ENCODE results near the gene RAD51. TPM values are rescaled to one million over a fixed set of nuclear protein-coding genes. Genes with fewer than 3 reads are reported as not detected.

Gene RAD51
- total RNA-seq, 4 donors from 2014 or later, result 0.64 to 2.2 (median 1.1) TPM

GRCh38 chr15:40706121-40706520, 11.1 kb downstream of the RAD51 start:
- H3K27ac ChIP-seq, result no peak overlapping the region
- H3K9me3 ChIP-seq, result no peaks in the 10 kb centered on the region
- WGBS, result 85% methylated on average over 2 of the region's 2 CpGs
- no peaks in the 10 kb centered on the region for H3K4me1 ChIP-seq
- no peak overlapping the region for H3K4me3 ChIP-seq
- TF ChIP-seq CTCF (IDR thresholded peaks at IDR 0.05) (no peak), POLR2A (IDR thresholded peaks at IDR 0.05) (no peak), POLR2AphosphoS5 (IDR thresholded peaks at IDR 0.05) (no peak), EP300 (IDR thresholded peaks at IDR 0.05) (no peak)
- no peaks in the 10 kb centered on the region for H3K36me3 ChIP-seq
- H3K27me3 ChIP-seq, result no peaks in the 10 kb centered on the region
- DNase-seq (ENCODE audit: low spot score in 2 of 2), result no peak

GRCh38 chr15:40714144-40714543, 19.2 kb downstream of the RAD51 start:
- DNase-seq (ENCODE audit: low spot score in 2 of 2), result no peak
- Histone ChIP-seq H3K36me3 (no peaks in the 10 kb centered on the region), H3K27me3 (no peaks in the 10 kb centered on the region), H3K27ac (no peak overlapping the region), H3K4me1 (no peaks in the 10 kb centered on the region), H3K4me3 (no peak overlapping the region), H3K9me3 (no peaks in the 10 kb centered on the region)
- WGBS, result 79% methylated on average over 2 of the region's 2 CpGs
- TF ChIP-seq POLR2A (IDR thresholded peaks at IDR 0.05) (no peak), EP300 (IDR thresholded peaks at IDR 0.05) (no peak), CTCF (IDR thresholded peaks at IDR 0.05) (no peak), POLR2AphosphoS5 (IDR thresholded peaks at IDR 0.05) (no peak)

GRCh38 chr15:40716165-40716564, 21.2 kb downstream of the RAD51 start:
- H3K9me3 ChIP-seq, result no peaks in the 10 kb centered on the region
- no peak overlapping the region for H3K4me3 ChIP-seq
- WGBS, result 97% methylated on average over 6 of the region's 6 CpGs
- H3K27me3 ChIP-seq, result no peaks in the 10 kb centered on the region
- no peaks in the 10 kb centered on the region for H3K4me1 ChIP-seq
- no peaks in the 10 kb centered on the region for H3K36me3 ChIP-seq
- DNase-seq (ENCODE audit: low spot score in 2 of 2), result no peak
- TF ChIP-seq POLR2A (IDR thresholded peaks at IDR 0.05) (no peak), EP300 (IDR thresholded peaks at IDR 0.05) (no peak), POLR2AphosphoS5 (IDR thresholded peaks at IDR 0.05) (no peak), CTCF (IDR thresholded peaks at IDR 0.05) (no peak)
- no peak overlapping the region for H3K27ac ChIP-seq

- DNase-seq (ENCODE audit: low spot score in 2 of 2), result no peak
- Histone ChIP-seq H3K27me3 (no peaks in the 10 kb centered on the region), H3K36me3 (no peaks in the 10 kb centered on the region), H3K4me1 (no peaks in the 10 kb centered on the region), H3K4me3 (no peak overlapping the region), H3K27ac (no peak overlapping the region), H3K9me3 (no peaks in the 10 kb centered on the region)
- WGBS, result 81% methylated on average over 1 of the region's 1 CpG
- TF ChIP-seq EP300 (IDR thresholded peaks at IDR 0.05) (no peak), POLR2A (IDR thresholded peaks at IDR 0.05) (no peak), CTCF (IDR thresholded peaks at IDR 0.05) (no peak), POLR2AphosphoS5 (IDR thresholded peaks at IDR 0.05) (no peak)
Measured at GRCh38 chr15:40721701-40722100, 26.7 kb downstream of the RAD51 start.

- Histone ChIP-seq H3K4me1 (no peaks in the 10 kb centered on the region), H3K27ac (no peak overlapping the region), H3K4me3 (no peak overlapping the region), H3K9me3 (no peaks in the 10 kb centered on the region), H3K27me3 (no peaks in the 10 kb centered on the region), H3K36me3 (no peaks in the 10 kb centered on the region)
- no peak for TF ChIP-seq EP300 (IDR thresholded peaks at IDR 0.05)
- TF ChIP-seq POLR2A (IDR thresholded peaks at IDR 0.05), result no peak
- TF ChIP-seq POLR2AphosphoS5 (IDR thresholded peaks at IDR 0.05), result no peak
- TF ChIP-seq CTCF (IDR thresholded peaks at IDR 0.05), result no peak
- whole genome bisulfite sequencing, result 94% methylated on average over 4 of the region's 4 CpGs
- DNase-seq (ENCODE audit: low spot score in 2 of 2), result no peak
Measured at GRCh38 chr15:40722354-40722753, 27.4 kb downstream of the RAD51 start.
